Measurements from ENCODE around the gene LYRM4.

GRCh38 chr6:5285081-5285480 is 24.3 kb upstream of the LYRM4 start:
- TF ChIP-seq, protein P1, sequence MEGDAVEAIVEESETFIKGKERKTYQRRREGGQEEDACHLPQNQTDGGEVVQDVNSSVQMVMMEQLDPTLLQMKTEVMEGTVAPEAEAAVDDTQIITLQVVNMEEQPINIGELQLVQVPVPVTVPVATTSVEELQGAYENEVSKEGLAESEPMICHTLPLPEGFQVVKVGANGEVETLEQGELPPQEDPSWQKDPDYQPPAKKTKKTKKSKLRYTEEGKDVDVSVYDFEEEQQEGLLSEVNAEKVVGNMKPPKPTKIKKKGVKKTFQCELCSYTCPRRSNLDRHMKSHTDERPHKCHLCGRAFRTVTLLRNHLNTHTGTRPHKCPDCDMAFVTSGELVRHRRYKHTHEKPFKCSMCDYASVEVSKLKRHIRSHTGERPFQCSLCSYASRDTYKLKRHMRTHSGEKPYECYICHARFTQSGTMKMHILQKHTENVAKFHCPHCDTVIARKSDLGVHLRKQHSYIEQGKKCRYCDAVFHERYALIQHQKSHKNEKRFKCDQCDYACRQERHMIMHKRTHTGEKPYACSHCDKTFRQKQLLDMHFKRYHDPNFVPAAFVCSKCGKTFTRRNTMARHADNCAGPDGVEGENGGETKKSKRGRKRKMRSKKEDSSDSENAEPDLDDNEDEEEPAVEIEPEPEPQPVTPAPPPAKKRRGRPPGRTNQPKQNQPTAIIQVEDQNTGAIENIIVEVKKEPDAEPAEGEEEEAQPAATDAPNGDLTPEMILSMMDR (IDR thresholded peaks at IDR 0.05): no peak
- TF ChIP-seq POLR2A (IDR thresholded peaks at IDR 0.05): no peak

All from right lobe of liver (tissue), 4 donors.